ENCODE measurements around the gene KCNQ1.

Gene KCNQ1

DNA sequence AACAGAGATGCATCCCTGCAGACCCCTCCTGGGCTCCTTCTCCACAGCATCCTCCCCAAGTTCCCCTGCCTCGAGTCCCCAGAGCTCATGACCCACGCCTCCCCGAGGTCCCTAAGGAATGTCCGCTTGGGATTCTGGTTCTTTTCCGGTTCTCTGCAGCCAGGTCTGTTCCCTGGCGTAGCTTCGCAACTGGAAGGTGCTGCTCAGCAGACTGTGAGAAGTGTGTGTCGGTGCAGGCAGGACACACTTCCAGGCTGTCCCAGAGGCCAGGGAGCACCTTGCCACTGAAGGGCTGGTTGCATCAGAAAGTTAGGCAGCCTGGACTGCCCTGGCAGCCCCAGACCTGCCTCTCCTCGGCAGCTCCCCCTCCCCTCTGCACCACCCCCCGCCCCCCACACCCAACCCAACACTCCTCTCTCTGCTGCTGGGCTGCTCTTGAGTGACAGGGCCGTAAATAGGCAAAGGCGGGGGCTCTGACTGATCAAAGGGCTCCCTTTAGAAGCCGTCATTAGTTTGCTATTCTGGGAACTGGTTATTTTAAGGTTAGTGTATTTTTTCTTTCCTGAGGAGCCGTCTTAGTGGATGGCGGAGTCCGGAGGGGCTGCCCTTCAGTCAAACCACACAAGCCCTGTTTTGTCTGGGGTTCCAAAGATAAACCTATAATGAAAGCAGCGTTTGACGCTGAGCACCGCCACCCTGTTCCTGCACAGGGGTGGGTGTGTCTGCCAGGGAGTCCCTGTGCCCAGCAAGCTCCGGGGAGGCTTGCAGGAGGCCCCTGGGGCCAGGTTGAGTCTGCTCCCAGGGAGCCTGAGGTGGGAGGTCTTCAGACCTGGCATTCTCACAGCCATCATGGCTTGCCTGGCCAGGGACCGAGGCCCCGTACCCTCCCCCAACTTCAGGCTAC is 343.6 kb downstream of the KCNQ1 start:
- DNase-seq (ENCODE audit: low read depth in 2 of 2, low spot score in 1 of 2): no peak

DNA sequence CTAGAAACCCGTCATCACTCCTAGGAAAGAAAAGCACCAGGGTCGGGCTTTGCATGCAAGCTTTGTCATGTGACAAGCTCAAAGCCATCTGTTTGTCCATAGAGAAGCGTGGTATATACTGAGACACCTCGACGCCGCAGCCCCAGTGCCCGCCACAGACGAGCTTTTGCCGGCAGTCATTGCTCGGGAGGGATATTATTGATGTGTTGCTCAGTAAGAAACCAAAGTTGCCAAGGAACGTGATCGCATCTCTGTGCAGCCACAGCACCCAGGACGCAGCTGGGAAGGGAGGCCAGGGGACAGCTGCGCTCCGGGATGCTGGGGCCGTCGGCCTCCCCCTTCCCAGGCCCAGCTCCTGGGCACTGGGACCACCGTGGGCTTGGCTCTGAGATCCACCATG is 344.5 kb downstream of the KCNQ1 start:
- no peak for DNase-seq (ENCODE audit: low read depth in 2 of 2, low spot score in 1 of 2)

GRCh38 chr11:2789791-2790567 is 345.2 kb downstream of the KCNQ1 start:
- no peak for DNase-seq (ENCODE audit: low read depth in 2 of 2, low spot score in 1 of 2)

DNA sequence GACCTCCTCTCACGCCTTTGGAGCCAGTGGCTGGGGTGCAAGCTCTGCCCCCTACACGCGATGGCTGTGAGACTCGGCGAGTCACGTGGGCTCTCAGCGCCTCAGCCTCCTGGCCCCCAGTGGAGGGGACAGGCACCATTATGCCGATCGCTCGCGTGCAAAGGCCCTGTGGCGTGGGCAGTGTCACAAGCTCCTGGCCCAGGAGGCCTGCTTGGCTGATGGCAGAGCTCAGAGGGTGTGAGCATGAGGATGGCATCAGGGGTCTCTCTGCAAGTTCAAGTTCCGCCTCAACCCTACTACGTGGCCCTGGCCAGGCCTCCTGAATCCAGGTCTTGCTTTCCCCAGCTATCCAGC is 345.7 kb downstream of the KCNQ1 start:
- DNase-seq (ENCODE audit: low read depth in 2 of 2, low spot score in 1 of 2): no peak

- no peak for DNase-seq (ENCODE audit: low read depth in 2 of 2, low spot score in 1 of 2)
These were observed 346.3 kb downstream of the KCNQ1 start for GRCh38 chr11:2791139-2791520.

DNA sequence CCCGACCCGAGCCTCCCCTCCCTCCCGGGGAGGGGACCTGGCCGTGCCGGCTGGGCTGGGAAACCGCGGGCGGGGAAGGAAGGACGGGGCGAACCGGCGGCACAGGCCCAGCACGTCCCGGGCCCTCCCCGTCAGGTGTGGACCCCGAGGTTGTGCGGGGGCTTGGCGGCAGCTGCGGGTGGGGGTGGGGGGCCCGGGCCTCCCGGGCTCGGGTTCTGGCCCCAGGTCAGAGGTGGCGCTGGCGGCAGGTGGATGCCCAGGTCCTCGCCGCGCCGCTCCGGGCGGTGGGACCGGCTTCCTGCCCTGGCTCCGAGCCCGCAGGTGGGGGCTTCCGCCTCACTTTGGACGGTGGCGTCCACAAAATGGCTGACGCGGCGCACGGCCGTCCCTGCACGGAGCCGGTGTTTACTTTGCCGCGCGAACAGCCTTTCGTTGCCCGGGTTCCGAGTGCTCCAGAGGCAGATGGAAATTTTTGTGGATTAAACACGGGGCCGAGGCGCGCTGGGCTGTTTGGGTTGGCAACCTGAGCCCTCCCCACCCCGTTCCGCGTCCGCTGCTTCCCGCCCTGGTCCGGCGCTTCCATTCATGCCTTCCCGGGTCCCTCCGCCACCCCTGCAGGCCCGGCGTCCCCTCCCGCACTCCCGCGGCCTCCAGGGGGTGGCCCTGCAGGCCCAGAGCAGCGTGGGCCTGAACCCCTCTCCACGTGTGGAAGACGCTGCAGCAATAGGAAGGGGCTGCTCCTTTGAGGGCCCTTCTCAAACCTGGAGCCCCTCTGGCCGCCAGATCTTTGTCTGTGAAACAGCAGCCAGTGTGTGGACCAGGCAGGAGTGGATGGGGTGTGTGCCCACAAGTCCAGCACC is 346.9 kb downstream of the KCNQ1 start:
- DNase-seq (ENCODE audit: low read depth in 2 of 2, low spot score in 1 of 2): no peak

GRCh38 chr11:2792381-2793250 is 347.8 kb downstream of the KCNQ1 start:
- no peak for DNase-seq (ENCODE audit: low read depth in 2 of 2, low spot score in 1 of 2)

- DNase-seq (ENCODE audit: low read depth in 2 of 2, low spot score in 1 of 2): no peak
These were observed 348.9 kb downstream of the KCNQ1 start for GRCh38 chr11:2793701-2794045.

DNA sequence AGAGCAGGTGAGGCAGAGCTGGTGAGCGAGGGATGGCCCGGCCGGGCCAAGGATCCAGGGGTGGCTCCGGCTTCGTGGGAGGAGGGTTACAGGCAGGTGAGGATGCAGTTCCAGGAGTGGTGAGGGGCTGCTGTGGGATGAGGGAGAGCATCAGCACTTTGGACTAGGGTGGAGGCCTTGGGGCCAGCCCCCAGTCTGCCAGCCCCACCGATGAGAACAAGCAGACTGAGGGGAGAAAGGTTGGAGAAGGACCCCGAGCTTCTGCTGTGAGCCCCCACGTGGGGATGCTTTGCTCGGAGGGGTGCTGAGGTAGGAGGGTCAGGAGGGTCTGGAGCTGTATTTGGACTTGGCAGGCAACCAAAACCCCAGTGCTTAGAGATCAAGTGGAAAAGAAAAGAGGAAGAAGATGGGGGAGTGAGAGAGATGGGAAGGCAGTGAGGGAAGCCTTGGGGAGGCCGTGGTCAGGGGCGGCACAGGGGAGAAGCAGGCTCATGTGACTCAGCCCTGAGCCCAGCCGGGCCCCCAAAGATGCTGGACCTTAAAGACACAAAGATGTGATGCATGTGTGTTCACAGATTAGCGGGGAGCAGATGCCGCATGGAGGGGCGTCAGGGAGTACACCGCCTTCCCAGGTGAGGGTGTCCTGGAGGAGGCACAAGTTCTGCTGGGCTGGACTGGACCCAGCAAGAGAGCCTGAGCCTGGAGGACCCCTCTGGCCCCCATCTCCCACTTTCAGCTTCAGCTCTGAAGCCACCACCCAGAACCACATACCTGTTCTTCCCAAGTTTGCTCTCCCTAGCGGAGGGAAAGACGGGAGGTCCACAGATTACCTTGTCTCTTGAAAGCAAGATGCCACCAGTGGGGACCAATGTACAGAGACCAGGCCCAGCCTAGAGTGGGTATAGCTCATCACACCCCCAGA is 349.5 kb downstream of the KCNQ1 start:
- DNase-seq (ENCODE audit: low read depth in 2 of 2, low spot score in 1 of 2): no peak

- no peak for DNase-seq (ENCODE audit: low read depth in 2 of 2, low spot score in 1 of 2)
These were observed 350.1 kb downstream of the KCNQ1 start for GRCh38 chr11:2794968-2795322.

DNA sequence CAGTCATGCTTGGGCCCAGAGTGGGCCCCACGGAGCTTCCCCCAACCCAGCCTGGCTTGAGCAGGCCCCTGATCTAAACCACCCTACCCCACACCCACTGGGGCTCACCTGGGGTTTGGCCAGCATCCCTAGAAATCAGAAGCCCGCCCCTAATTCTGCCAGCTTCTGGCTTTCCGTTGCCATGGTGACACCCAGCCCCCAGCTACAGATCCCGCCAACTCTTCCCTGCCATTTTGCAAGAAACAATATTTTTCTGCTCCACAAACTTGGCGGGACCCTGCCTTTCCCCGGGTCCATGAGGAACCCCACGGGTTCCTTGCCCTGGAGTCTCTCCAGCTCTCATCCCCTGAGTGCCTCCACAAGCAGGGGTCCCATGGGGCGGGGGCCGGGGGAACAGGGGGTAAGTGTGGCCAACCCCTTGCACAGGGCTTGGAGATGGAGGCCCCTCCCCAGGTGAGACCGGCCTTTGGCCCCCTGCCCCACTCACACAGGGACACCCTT is 350.7 kb downstream of the KCNQ1 start:
- no peak for DNase-seq (ENCODE audit: low read depth in 2 of 2, low spot score in 1 of 2)

- no peak for DNase-seq (ENCODE audit: low read depth in 2 of 2, low spot score in 1 of 2)
These were observed 351.3 kb downstream of the KCNQ1 start for GRCh38 chr11:2796091-2796490.

GRCh38 chr11:2796508-2797113 is 351.8 kb downstream of the KCNQ1 start:
- no peak for DNase-seq (ENCODE audit: low read depth in 2 of 2, low spot score in 1 of 2)

DNA sequence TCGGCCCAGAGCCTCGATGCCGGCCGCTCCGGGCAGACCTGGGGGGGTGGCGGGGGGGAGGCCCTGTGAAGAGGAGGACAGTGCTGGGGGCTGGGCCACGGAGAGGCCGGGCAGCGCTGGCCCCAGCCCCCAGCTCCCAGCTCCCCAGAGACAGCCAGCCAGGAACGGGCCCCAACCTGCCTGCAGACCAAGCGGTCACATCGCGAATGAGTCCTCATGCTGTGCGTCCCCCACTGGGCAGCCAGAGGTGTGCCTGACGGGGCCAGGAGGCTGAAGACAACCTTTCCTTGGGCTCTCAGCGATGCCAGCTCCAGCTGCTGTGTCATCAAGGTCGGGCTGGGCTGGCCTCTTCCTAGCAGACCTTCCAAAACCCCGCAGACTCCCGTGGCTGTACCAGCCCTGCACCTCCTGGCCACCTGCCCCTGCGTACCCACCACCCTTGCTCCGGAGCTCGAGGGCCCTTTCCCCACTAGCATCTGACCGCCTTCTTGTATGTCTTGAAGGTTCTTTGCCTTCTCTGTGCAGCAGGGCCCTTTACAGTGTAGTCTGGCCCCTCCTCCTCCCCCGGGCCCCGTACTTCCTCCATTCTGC is 352.4 kb downstream of the KCNQ1 start:
- DNase-seq (ENCODE audit: low read depth in 2 of 2, low spot score in 1 of 2): no peak

DNA sequence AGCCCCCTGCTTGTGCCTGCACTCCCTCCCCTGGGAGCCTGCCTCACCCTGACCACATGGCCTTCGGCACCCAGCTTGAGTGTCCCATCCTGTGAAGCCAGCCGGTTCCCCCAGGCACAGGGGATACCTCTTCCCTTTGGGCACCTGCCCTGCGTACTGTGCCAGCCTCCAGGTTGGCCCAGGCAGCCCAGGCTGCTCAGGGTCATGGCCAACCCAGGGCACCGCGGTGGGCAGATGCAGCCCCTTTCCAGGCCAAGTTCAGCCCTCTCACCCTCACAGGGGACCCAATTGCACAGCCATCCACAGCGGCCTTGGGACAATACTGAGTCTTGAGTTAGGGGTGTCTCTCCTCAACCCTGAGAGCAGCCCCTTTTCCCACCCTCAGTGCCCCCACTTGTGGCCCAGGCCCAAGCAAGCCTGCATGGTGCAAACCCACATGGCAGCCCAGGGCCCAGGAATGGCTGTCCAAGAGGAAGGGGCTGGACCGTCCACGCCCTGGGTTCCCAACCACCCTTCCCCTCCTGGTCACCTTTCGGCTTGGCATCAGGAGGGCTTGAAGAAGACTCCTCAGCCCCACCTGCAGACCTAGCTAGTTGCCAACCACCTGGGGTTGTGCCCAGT is 353.0 kb downstream of the KCNQ1 start:
- DNase-seq (ENCODE audit: low read depth in 2 of 2, low spot score in 1 of 2): no peak

DNA sequence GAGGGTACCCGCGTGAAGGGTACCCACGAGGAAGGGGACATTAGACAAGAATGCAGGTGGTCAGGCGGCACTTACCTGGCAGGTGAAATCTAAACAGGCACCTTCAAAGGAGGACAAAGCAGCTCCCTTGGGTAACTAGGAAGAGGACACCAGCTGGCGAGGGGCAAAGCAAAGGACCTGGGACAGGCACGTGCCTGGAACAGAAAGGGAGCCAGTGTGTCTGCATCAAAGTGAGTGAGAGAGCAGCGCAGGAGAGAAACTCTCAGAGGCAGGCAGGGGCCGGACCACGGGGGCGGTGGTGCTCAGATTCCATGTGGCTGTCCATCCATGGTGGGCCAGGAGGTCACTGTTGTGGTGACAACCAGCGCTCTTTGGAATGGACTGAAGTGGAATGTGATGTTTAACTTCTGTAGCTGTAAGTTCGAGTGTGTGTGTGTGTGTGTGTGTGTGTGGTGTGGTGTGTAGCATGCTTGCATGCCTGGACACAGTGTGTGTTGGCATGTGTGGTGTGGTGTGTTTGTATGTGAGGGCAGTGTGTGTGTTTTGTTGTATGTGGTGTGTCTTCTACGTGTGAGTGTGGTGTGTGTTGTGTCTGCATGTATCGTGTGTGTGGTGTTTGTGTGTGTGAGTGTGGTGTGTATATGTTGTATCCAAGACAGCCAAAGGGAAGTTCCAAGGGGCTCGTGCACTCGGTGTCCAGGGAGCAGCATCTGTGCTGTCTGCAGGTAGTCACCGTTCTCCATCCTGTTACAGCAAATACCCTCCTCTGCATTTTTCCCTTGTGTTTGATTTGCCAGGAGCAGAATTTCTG is 354.3 kb downstream of the KCNQ1 start:
- DNase-seq (ENCODE audit: low read depth in 2 of 2, low spot score in 1 of 2): no peak

DNA sequence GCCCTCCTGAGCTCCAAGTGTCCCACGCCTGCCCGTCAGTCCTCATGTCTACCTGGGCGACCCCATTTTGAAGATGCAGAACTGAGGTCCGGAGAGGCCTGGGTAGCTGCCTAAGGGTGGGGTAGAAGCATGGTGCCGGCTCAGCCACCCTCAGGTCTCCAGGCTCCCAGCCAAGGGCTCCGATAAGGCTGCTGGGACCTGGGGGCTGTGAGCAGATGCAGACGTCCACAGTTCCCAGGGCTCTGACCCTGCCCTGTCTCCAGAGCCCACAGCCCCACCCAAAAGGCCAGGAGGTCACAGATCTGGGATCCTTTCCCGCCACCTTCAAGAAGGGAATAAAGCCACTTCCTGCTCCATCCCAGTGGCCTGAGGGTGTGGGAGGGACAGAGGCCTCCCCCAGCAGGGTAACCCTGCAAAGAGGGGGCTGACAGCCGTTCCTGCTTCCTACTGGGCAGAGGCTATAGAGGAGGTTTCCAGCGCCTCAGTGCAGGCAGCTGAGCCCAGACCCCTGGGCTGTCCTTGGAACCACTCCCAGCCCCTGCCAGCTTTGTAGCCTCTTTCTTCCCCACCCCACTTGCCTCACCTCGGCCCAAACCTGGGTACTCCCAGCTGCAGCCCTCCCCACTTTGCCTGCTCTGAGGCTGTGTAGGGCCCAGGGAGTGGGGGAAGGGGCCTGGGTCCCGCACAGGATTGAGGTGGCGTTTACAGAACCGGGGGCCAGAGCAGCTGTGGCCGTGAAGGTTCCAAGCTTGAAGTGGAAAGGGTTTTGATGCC is 355.3 kb downstream of the KCNQ1 start:
- no peak for DNase-seq (ENCODE audit: low read depth in 2 of 2, low spot score in 1 of 2)

All from stimulated activated CD8-positive, alpha-beta memory T cell treated with anti-CD3 and anti-CD28 coated beads, Interleukin-4, amount 100 ng/mL, for 1 hour (primary cell).